Measurements from ENCODE around the gene PLA2R1.

PLA2R1 gene

GRCh38 chr2:159936471-159936870, 125.9 kb downstream of the PLA2R1 start:
- Mint-ChIP-seq H3K27me3 (no peaks in the 10 kb centered on the region), H3K4me1 (peaks cover 14% of the 10 kb centered on the region), H3K9me3 (no peaks in the 10 kb centered on the region), H3K36me3 (no peaks in the 10 kb centered on the region), H3K4me3 (no peak overlapping the region), H3K27ac (no peak overlapping the region)
- no peak for DNase-seq (ENCODE audit: low spot score in 2 of 2)
- ATAC-seq (ENCODE audit: low read depth), result no peak

GRCh38 chr2:159933727-159934049, 128.7 kb downstream of the PLA2R1 start:
- H3K4me3 Mint-ChIP-seq, result peak overlapping the region; percentile 5
- H3K4me1 Mint-ChIP-seq, result peaks cover 14% of the 10 kb centered on the region
- no peaks in the 10 kb centered on the region for H3K36me3 Mint-ChIP-seq
- H3K27me3 Mint-ChIP-seq, result no peaks in the 10 kb centered on the region
- DNase-seq (ENCODE audit: low spot score in 2 of 2) (no peak), ATAC-seq (ENCODE audit: low read depth) (peak; percentile 68)
- peaks cover 1% of the 10 kb centered on the region for H3K9me3 Mint-ChIP-seq
- peak overlapping the region; percentile 30 for H3K27ac Mint-ChIP-seq

- peaks cover 1% of the 10 kb centered on the region for H3K9me3 Mint-ChIP-seq
- DNase-seq (ENCODE audit: low spot score in 2 of 2) (no peak), ATAC-seq (ENCODE audit: low read depth) (peak; percentile 15)
- H3K27me3 Mint-ChIP-seq, result no peaks in the 10 kb centered on the region
- H3K27ac Mint-ChIP-seq, result peak overlapping the region; percentile 30
- H3K4me1 Mint-ChIP-seq, result peaks cover 14% of the 10 kb centered on the region
- H3K36me3 Mint-ChIP-seq, result no peaks in the 10 kb centered on the region
- peak overlapping the region; percentile 5 for H3K4me3 Mint-ChIP-seq
Measured at GRCh38 chr2:159933040-159933726, 129.2 kb downstream of the PLA2R1 start.

- DNase-seq (ENCODE audit: low spot score in 2 of 2) (no peak), ATAC-seq (ENCODE audit: low read depth) (no peak)
- Mint-ChIP-seq H3K4me1 (peaks cover 10% of the 10 kb centered on the region), H3K9me3 (peaks cover 1% of the 10 kb centered on the region), H3K27ac (no peak overlapping the region), H3K36me3 (no peaks in the 10 kb centered on the region), H3K27me3 (peaks cover 2% of the 10 kb centered on the region), H3K4me3 (no peak overlapping the region)
Measured at GRCh38 chr2:159926695-159927094, 135.7 kb downstream of the PLA2R1 start.

GRCh38 chr2:159925975-159926374, 136.4 kb downstream of the PLA2R1 start:
- ATAC-seq (ENCODE audit: low read depth) (no peak), DNase-seq (ENCODE audit: low spot score in 2 of 2) (no peak)
- H3K4me1 Mint-ChIP-seq, result peaks cover 10% of the 10 kb centered on the region
- H3K4me3 Mint-ChIP-seq, result no peak overlapping the region
- peaks cover 1% of the 10 kb centered on the region for H3K9me3 Mint-ChIP-seq
- H3K36me3 Mint-ChIP-seq, result no peaks in the 10 kb centered on the region
- H3K27ac Mint-ChIP-seq, result no peak overlapping the region
- H3K27me3 Mint-ChIP-seq, result peaks cover 2% of the 10 kb centered on the region

GRCh38 chr2:159922563-159922962, 139.9 kb downstream of the PLA2R1 start:
- ATAC-seq (ENCODE audit: low read depth) (no peak), DNase-seq (ENCODE audit: low spot score in 2 of 2) (no peak)
- Mint-ChIP-seq H3K27me3 (peaks cover 6% of the 10 kb centered on the region), H3K36me3 (no peaks in the 10 kb centered on the region), H3K9me3 (no peaks in the 10 kb centered on the region), H3K4me3 (no peak overlapping the region), H3K4me1 (peaks cover 9% of the 10 kb centered on the region), H3K27ac (no peak overlapping the region)

- no peaks in the 10 kb centered on the region for H3K9me3 Mint-ChIP-seq
- ATAC-seq (ENCODE audit: low read depth) (peak; percentile 99), DNase-seq (ENCODE audit: low spot score in 2 of 2) (peak; percentile 65 to 76)
- no peaks in the 10 kb centered on the region for H3K36me3 Mint-ChIP-seq
- peaks cover 7% of the 10 kb centered on the region for H3K4me1 Mint-ChIP-seq
- peaks cover 6% of the 10 kb centered on the region for H3K27me3 Mint-ChIP-seq
- H3K27ac Mint-ChIP-seq, result no peak overlapping the region
- no peak overlapping the region for H3K4me3 Mint-ChIP-seq
Measured at GRCh38 chr2:159921752-159922404, 140.5 kb downstream of the PLA2R1 start.

GRCh38 chr2:159916511-159916910, 145.9 kb downstream of the PLA2R1 start:
- DNase-seq (ENCODE audit: low spot score in 2 of 2), result no peak
- Mint-ChIP-seq H3K27me3 (peaks cover 4% of the 10 kb centered on the region), H3K36me3 (no peaks in the 10 kb centered on the region), H3K27ac (no peak overlapping the region), H3K9me3 (no peaks in the 10 kb centered on the region), H3K4me1 (no peaks in the 10 kb centered on the region), H3K4me3 (no peak overlapping the region)
- ATAC-seq (ENCODE audit: low read depth), result no peak

- H3K9me3 Mint-ChIP-seq, result no peaks in the 10 kb centered on the region
- no peak for ATAC-seq (ENCODE audit: low read depth)
- H3K4me3 Mint-ChIP-seq, result no peak overlapping the region
- H3K27me3 Mint-ChIP-seq, result no peaks in the 10 kb centered on the region
- no peak for DNase-seq (ENCODE audit: low spot score in 2 of 2)
- H3K4me1 Mint-ChIP-seq, result no peaks in the 10 kb centered on the region
- H3K36me3 Mint-ChIP-seq, result no peaks in the 10 kb centered on the region
- no peak overlapping the region for H3K27ac Mint-ChIP-seq
Measured at GRCh38 chr2:159913900-159914299, 148.5 kb downstream of the PLA2R1 start.

- DNase-seq (ENCODE audit: low spot score in 2 of 2) (no peak), ATAC-seq (ENCODE audit: low read depth) (no peak)
- Mint-ChIP-seq H3K27me3 (no peaks in the 10 kb centered on the region), H3K9me3 (no peaks in the 10 kb centered on the region), H3K36me3 (no peaks in the 10 kb centered on the region), H3K27ac (no peak overlapping the region), H3K4me1 (no peaks in the 10 kb centered on the region), H3K4me3 (no peak overlapping the region)
Measured at GRCh38 chr2:159912580-159912979, 149.8 kb downstream of the PLA2R1 start.

- Mint-ChIP-seq H3K27ac (no peak overlapping the region), H3K9me3 (no peaks in the 10 kb centered on the region), H3K4me1 (no peaks in the 10 kb centered on the region), H3K27me3 (no peaks in the 10 kb centered on the region), H3K36me3 (no peaks in the 10 kb centered on the region), H3K4me3 (no peak overlapping the region)
- ATAC-seq (ENCODE audit: low read depth) (no peak), DNase-seq (ENCODE audit: low spot score in 2 of 2) (no peak)
Measured at GRCh38 chr2:159910951-159911350, 151.5 kb downstream of the PLA2R1 start.

GRCh38 chr2:159908623-159909022, 153.8 kb downstream of the PLA2R1 start:
- Mint-ChIP-seq H3K9me3 (no peaks in the 10 kb centered on the region), H3K27me3 (no peaks in the 10 kb centered on the region), H3K4me1 (peaks cover 9% of the 10 kb centered on the region), H3K36me3 (no peaks in the 10 kb centered on the region), H3K27ac (no peak overlapping the region), H3K4me3 (no peak overlapping the region)
- ATAC-seq (ENCODE audit: low read depth) (no peak), DNase-seq (ENCODE audit: low spot score in 2 of 2) (no peak)

- Mint-ChIP-seq H3K36me3 (no peaks in the 10 kb centered on the region), H3K9me3 (no peaks in the 10 kb centered on the region), H3K4me3 (no peak overlapping the region), H3K27ac (no peak overlapping the region), H3K4me1 (peaks cover 14% of the 10 kb centered on the region), H3K27me3 (no peaks in the 10 kb centered on the region)
- no peak for DNase-seq (ENCODE audit: low spot score in 2 of 2)
- no peak for ATAC-seq (ENCODE audit: low read depth)
Measured at GRCh38 chr2:159907909-159908308, 154.5 kb downstream of the PLA2R1 start.

GRCh38 chr2:159905926-159906714, 156.3 kb downstream of the PLA2R1 start:
- H3K9me3 Mint-ChIP-seq, result no peaks in the 10 kb centered on the region
- peaks cover 25% of the 10 kb centered on the region for H3K4me1 Mint-ChIP-seq
- no peaks in the 10 kb centered on the region for H3K36me3 Mint-ChIP-seq
- DNase-seq (ENCODE audit: low spot score in 2 of 2) (no peak), ATAC-seq (ENCODE audit: low read depth) (no peak)
- H3K27ac Mint-ChIP-seq, result peak overlapping the region; percentile 94
- H3K4me3 Mint-ChIP-seq, result peak overlapping the region; percentile 56
- no peaks in the 10 kb centered on the region for H3K27me3 Mint-ChIP-seq

Data from memory B cell (primary cell).